Spleen (tissue), 11 donors: Measurements from ENCODE around the gene TACC2. TPM values are rescaled to one million over a fixed set of nuclear protein-coding genes. Genes with fewer than 3 reads are reported as not detected.

Source experiments
- DNase-seq: peaks from one replicate; pipeline ENCODE4 v3.0.0-alpha.2; 2020
- H3K27ac ChIP-seq, 8 donors: fragments of 200-600 bp; sonication (generic) in 7 of 8; 1 replicate in 4 of 8; 2 replicates in 4 of 8; pipeline versions ENCODE4 v1.5.0 to v1.8.0; 2016 to 2021; ENCODE audit warnings: inconsistent platforms in 4 of 8, mild to moderate bottlenecking in 4 of 8, moderate library complexity in 1 of 8
- H3K27me3 ChIP-seq, 7 donors: fragments of 200-600 bp; sonication (generic) in 6 of 7; replicated peaks in 1 of 7; 1 replicate in 4 of 7; 2 replicates in 3 of 7; pipeline versions ENCODE4 v1.5.0 to v1.8.0; 2016 to 2021; ENCODE audit warnings: inconsistent platforms in 3 of 7, mild to moderate bottlenecking in 1 of 7
- H3K36me3 ChIP-seq, 6 donors: fragments of 200-600 bp; sonication (generic) in 5 of 6; 1 replicate in 4 of 6; 2 replicates in 2 of 6; pipeline versions ENCODE4 v1.5.0 to v1.8.0; 2016 to 2021; ENCODE audit warnings: inconsistent platforms in 2 of 6
- H3K4me1 ChIP-seq, 6 donors: fragments of 200-600 bp; sonication (generic) in 5 of 6; 1 replicate in 3 of 6; 2 replicates in 3 of 6; pipeline versions ENCODE4 v1.5.0 to v1.8.0; 2016 to 2021; ENCODE audit warnings: inconsistent platforms in 3 of 6
- H3K4me3 ChIP-seq, 8 donors: fragments of 200-600 bp; sonication (generic) in 7 of 8; 1 replicate in 4 of 8; 2 replicates in 4 of 8; pipeline versions ENCODE4 v1.5.0 to v1.8.0; 2016 to 2021; ENCODE audit warnings: inconsistent platforms in 4 of 8, mild to moderate bottlenecking in 4 of 8, moderate library complexity in 2 of 8
- H3K9me3 ChIP-seq, 8 donors: fragments of 200-600 bp; sonication (generic) in 7 of 8; 1 replicate in 4 of 8; 2 replicates in 4 of 8; pipeline versions ENCODE4 v1.5.0 to v1.8.0; 2016 to 2021; ENCODE audit warnings: inconsistent platforms in 4 of 8
- CTCF ChIP-seq, 11 experiments: fragments of 200-600 bp in 7 of 11; fragments of 450-650 bp in 4 of 11; sonication (generic) in 4 of 11; IDR thresholded peaks in 8 of 11; conservative IDR thresholded peaks in 3 of 11; 1 replicate in 7 of 11; 2 replicates in 4 of 11; pipeline versions ENCODE4 v1.4.0 to v1.8.0; 2016 to 2021; ENCODE audit warnings: antibody characterized with exemption in 11 of 11, inconsistent platforms in 4 of 11, mild to moderate bottlenecking in 1 of 11
- POLR2A ChIP-seq, 3 donors: fragments of 450-650 bp; IDR thresholded peaks; one replicate each; pipeline ENCODE4 v1.5.1; 2017; ENCODE audit warnings: antibody characterized with exemption in 3 of 3, mild to moderate bottlenecking in 1 of 3
- POLR2AphosphoS5 ChIP-seq, 3 donors: sonication (generic); formaldehyde crosslinking; IDR thresholded peaks; one replicate each; pipeline ENCODE4 v1.5.1; 2017; ENCODE audit warnings: antibody characterized with exemption in 3 of 3
- WGBS, 5 donors: extraction: QIAGEN DNeasy Blood & Tissue Kit in 3 of 5; methylation state at CpG; one replicate each; pipeline versions ENCODE4 v1.1.5 to v1.1.7; 2013 to 2018; 5-methylcytosine and 5-hydroxymethylcytosine counted together
- intact Hi-C: fragments of 100-400 bp; cut with DNase I; formaldehyde crosslinking; loops from one replicate; pipeline ENCODE4 v1.15.0; 2023; ENCODE audit warnings: low total_unique reads
- polyA plus RNA-seq, 3 donors: library from polyadenylated mRNA; stranded (reverse); fragments of 200-250 nt; gene quantifications; one replicate each; pipeline ENCODE4 v1.2.1, GENCODE V29; 2013
- total RNA-seq, 7 donors: library from RNA; depleted of rRNA in 3 of 7; stranded (reverse); fragments of >200 nt in 3 of 7; fragmentation: NEBNext Ultra II Directional in 4 of 7; extraction: Animal tissue kit (Norgen Biotek cat#: 25700) in 4 of 7; gene quantifications; one replicate each; pipeline versions ENCODE4 v1.1.0 to v1.2.1, GENCODE V29; 2016 to 2021
- donor health status: healthy with polysubstance abuse.
- donor health status: DM: no; HTN: no; CAD: no; lungs with moderate emphysema.
- donor health status: DM: no; HTN: no; CAD: no.
- donor health status: Bipolar disorder and iron deficiency.
- donor health status: healthy.
- donor health status: DM: no; HTN: no; CAD: no.
- donor health status: DM: yes; HTN: yes; CAD: no.

TACC2 gene
- total and polyA plus RNA-seq, 10 donors = 2.4 to 13.9 (median 4.5) TPM

DNA sequence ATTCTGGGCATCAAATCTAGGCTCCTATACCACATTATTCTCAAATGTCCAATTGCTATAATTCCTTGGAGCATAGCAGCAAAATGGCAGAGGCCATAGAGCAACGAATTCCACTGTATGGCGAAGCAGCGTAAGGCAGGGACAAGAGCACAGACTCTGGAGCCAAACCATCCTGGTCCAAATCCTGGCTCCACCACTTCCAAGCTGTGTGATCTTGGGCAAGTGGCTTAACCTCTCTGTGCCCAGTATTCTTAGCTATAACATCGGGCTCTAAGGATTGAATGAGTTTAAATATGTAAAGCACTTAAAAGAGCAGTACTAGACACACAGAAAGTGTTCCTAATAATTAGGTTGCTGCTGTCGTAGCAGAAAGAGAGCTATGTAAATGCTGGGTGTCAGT lies 56.2 kb downstream of the TACC2 start:
- Histone ChIP-seq H3K4me1 (no peaks in the 10 kb centered on the region), H3K4me3 (no peak overlapping the region), H3K27me3 (peaks cover 0 to 23% (median 0%) of the 10 kb centered on the region in 7 donors), H3K9me3 (no peaks in the 10 kb centered on the region), H3K27ac (no peak overlapping the region), H3K36me3 (no peaks in the 10 kb centered on the region)
- WGBS, 5 donors = 81 to 91% (median 87%) methylated on average over 5 of the region's 5 CpGs
- intact Hi-C loops = no loop called here
- DNase-seq = no peak
- no peak for TF ChIP-seq POLR2AphosphoS5 (IDR thresholded peaks at IDR 0.05)
- TF ChIP-seq POLR2A (IDR thresholded peaks at IDR 0.05) = no peak
- TF ChIP-seq CTCF (IDR thresholded peaks at IDR 0.05 in 8 of 11, conservative IDR thresholded peaks at IDR 0.05 in 3 of 11) = no peak

DNA sequence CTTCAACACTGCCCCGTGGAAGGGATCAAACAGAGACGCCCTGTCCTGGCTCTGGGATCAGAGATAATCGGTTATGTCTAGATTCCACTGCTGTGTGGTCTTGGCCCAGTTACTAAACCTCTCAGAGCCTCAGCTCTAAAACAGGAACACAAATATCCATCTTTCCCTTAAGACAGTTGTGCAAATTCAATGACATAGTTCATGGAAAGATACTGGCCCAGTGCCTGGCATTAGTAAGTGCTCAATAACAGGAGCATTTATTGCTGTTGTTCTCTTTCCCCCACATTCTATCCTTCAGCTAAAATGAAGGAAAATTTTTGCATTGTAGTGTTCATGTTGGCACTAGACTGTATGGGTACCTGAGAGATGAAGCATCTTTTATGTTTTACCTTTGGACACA lies 58.6 kb downstream of the TACC2 start:
- Histone ChIP-seq H3K27me3 (peaks cover 0 to 10% (median 0%) of the 10 kb centered on the region in 7 donors), H3K4me3 (no peak overlapping the region), H3K36me3 (no peaks in the 10 kb centered on the region), H3K9me3 (no peaks in the 10 kb centered on the region), H3K27ac (no peak overlapping the region), H3K4me1 (peaks cover 0 to 5% (median 0%) of the 10 kb centered on the region in 6 donors)
- intact Hi-C loops = no loop called here
- WGBS, 5 donors = 90 to 95% (median 93%) methylated on average over 3 of the region's 3 CpGs
- TF ChIP-seq POLR2A (IDR thresholded peaks at IDR 0.05) = no peak
- no peak for TF ChIP-seq POLR2AphosphoS5 (IDR thresholded peaks at IDR 0.05)
- no peak for TF ChIP-seq CTCF (IDR thresholded peaks at IDR 0.05 in 8 of 11, conservative IDR thresholded peaks at IDR 0.05 in 3 of 11)
- DNase-seq = no peak

- peaks cover 0 to 2% (median 0%) of the 10 kb centered on the region in 8 donors for H3K9me3 ChIP-seq
- no peak overlapping the region for H3K27ac ChIP-seq
- 88 to 96% (median 90%) methylated on average over 9 of the region's 9 CpGs for WGBS, 5 donors
- H3K36me3 ChIP-seq = no peaks in the 10 kb centered on the region
- no peak overlapping the region for H3K4me3 ChIP-seq
- TF ChIP-seq POLR2AphosphoS5 (IDR thresholded peaks at IDR 0.05) = no peak
- no peak for TF ChIP-seq POLR2A (IDR thresholded peaks at IDR 0.05)
- no peak for TF ChIP-seq CTCF (IDR thresholded peaks at IDR 0.05 in 8 of 11, conservative IDR thresholded peaks at IDR 0.05 in 3 of 11)
- H3K27me3 ChIP-seq = peaks cover 0 to 4% (median 0%) of the 10 kb centered on the region in 7 donors
- DNase-seq = peak; percentile 56
- H3K4me1 ChIP-seq = peaks cover 0 to 13% (median 5%) of the 10 kb centered on the region in 6 donors
- intact Hi-C loops = no loop called here
Measured at GRCh38 chr10:122049076-122049475, 60.1 kb downstream of the TACC2 start.

GRCh38 chr10:122050311-122050710 lies 61.3 kb downstream of the TACC2 start:
- H3K9me3 ChIP-seq = peaks cover 0 to 4% (median 0%) of the 10 kb centered on the region in 8 donors
- no peak overlapping the region for H3K27ac ChIP-seq
- WGBS, 5 donors = 83 to 93% (median 87%) methylated on average over 10 of the region's 10 CpGs
- intact Hi-C loops = no loop called here
- H3K27me3 ChIP-seq = no peaks in the 10 kb centered on the region
- no peaks in the 10 kb centered on the region for H3K36me3 ChIP-seq
- H3K4me3 ChIP-seq = no peak overlapping the region
- H3K4me1 ChIP-seq = peaks cover 0 to 23% (median 7%) of the 10 kb centered on the region in 6 donors
- TF ChIP-seq POLR2AphosphoS5 (IDR thresholded peaks at IDR 0.05) = no peak
- TF ChIP-seq POLR2A (IDR thresholded peaks at IDR 0.05) = no peak
- TF ChIP-seq CTCF (IDR thresholded peaks at IDR 0.05 in 8 of 11, conservative IDR thresholded peaks at IDR 0.05 in 3 of 11) = no peak
- DNase-seq = peak; percentile 20
